GM19035 (cell line): ENCODE results near the gene EPAS1.

Experiments used
- ATAC-seq: cut with Tn5 transposase; IDR thresholded peaks from one replicate; pipeline ENCODE4 v1.9.1; 2021; ENCODE audit not compliant: unreplicated experiment

The EPAS1 gene

DNA sequence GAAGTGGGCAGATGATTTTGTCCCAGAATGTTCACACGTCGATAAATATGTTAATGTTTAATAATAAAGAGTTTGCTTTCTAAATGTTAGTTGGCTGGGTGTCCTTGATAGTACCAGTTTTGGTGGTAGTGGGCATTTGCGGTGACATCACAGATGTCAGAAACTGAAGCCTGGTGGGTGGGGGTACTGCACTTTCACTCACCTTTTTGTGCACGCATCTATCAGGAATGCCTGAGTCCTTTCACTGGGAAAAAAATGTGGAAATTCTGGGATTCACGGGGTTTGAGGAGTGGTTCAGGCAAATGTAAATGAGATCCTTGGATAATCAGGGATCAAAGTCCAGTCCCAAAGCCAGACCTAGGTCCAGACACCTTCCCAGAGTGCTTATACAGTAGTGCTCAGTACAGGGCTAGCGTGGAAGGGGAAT lies 3.2 kb downstream of the EPAS1 start:
- ATAC-seq = no peak

GRCh38 chr2:46302005-46302695 lies 4.9 kb downstream of the EPAS1 start:
- no peak for ATAC-seq

DNA sequence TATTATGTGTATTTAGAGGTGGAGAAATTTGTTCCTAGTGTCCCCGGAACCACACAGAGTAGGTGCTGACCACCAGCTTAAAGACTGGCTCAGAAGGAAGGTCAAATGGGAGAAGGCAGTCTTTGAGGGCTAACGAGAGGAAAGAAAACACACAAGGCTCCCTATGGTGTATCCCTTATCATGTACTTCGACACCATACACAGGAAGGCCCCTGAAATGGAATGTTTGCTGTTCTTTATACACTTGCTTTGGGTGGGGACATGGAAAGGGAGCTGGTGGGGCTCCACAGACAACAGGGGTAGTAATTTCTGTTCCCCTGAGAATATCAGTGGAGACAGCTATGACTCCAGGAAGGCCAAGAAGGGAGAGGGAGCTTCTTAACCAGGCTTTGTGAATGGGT lies 6.0 kb downstream of the EPAS1 start:
- no peak for ATAC-seq

- ATAC-seq = no peak
These were observed 6.6 kb downstream of the EPAS1 start for GRCh38 chr2:46303822-46304221.

DNA sequence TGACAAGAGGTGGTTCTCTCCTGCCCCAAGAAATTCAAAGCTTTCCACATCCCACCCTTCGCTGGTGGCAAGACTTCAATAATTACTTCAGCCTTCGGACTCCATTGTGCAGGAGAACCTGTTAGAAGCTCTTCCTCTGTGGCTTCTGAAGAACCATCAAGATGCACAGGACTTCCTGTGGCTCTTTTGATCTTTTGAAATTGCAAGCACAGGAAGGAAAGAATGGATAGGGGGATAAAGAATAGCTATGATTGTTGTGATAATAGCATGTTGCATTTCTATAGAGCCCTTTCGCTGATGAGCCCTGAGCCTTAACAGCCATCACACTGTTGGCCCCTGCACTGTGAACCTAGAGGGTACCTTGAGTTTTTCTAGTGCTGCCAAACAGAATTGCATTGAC lies 7.4 kb downstream of the EPAS1 start:
- no peak for ATAC-seq

DNA sequence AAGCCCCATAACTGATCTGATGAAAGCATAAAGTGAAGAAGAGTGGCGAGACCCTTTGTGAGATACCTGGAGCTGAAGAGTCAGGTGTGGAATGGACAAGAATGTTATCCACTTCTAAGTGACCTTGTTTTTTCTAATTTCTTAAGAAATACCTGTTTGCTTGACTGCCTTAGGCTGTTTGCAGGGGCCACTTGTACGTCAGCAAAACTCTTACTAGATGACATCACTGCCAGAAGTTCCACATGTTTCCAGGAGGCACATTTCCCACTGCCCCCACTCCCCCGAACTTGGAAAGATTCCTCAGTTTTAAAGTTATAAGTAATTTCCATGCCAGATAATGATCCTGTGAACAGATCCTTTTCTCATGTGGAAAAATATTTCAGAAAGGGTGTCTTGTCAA lies 8.0 kb downstream of the EPAS1 start:
- ATAC-seq = no peak

- ATAC-seq = no peak
These were observed 8.6 kb downstream of the EPAS1 start for GRCh38 chr2:46305767-46306166.

- no peak for ATAC-seq
These were observed 9.1 kb downstream of the EPAS1 start for GRCh38 chr2:46306330-46306751.

GRCh38 chr2:46306988-46307655 lies 9.9 kb downstream of the EPAS1 start:
- ATAC-seq = no peak

DNA sequence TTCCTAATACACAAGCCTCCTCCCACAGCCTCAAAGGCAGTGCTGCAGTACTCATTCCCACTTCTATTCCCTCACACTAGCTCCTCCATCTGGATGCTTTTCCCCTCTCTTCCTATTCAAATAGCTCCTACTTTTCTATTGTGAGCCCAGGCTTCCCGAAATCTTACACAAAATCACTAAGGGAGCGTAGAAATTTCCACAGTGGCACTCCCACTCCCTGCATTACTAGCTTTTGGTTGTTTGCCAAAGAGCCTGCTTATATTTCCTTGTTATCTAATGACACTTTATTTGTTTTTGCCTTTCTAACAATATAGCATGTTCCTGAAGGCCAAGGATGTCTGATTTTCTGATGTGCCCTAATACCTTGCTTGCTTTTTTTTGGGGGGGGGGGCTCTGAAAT lies 10.9 kb downstream of the EPAS1 start:
- no peak for ATAC-seq

GRCh38 chr2:46308629-46309028 lies 11.4 kb downstream of the EPAS1 start:
- ATAC-seq = no peak

DNA sequence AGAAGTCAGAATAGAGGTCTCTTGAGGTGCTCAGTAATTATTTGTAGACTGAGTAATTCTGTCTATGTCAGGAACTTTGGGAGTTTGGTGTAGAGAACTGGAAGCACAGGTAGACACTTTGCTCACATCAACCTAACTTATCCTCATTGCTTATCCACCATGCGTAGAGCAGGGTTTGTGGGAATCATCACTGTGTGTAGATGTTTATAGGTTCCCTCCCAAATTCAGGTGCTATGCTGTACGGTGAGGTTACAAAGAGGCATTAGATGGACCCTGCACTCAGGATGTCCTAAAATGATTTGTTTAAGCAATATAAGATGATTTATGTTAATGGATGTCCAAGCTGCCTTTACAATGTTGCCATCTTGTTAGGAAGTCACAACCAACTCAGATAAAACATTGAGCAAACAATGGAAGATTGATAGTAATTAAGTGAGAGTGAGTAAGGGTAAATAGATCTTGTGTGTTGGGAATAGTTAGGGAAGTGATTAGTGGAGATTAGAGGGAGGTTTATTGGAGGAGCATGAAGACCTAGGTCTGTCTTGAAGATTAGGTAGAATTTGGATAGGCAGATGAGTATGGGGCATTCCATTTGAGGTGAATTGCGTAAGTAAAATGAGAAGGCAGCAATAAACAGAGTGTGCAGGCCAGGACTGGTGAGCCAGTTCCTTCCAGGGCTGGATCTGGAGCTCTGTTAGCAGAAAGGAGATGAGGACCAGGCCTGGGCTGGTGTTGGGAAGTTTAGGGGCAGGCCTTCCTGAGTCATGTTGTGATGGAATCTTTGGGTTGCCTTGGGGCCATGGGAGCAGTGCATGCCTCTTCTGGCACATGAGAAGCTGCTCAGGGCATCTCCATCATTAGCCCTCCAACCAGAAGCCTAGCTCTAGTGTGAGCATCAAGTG lies 12.1 kb downstream of the EPAS1 start:
- ATAC-seq = no peak

- no peak for ATAC-seq
These were observed 13.2 kb downstream of the EPAS1 start for GRCh38 chr2:46310446-46310845.

DNA sequence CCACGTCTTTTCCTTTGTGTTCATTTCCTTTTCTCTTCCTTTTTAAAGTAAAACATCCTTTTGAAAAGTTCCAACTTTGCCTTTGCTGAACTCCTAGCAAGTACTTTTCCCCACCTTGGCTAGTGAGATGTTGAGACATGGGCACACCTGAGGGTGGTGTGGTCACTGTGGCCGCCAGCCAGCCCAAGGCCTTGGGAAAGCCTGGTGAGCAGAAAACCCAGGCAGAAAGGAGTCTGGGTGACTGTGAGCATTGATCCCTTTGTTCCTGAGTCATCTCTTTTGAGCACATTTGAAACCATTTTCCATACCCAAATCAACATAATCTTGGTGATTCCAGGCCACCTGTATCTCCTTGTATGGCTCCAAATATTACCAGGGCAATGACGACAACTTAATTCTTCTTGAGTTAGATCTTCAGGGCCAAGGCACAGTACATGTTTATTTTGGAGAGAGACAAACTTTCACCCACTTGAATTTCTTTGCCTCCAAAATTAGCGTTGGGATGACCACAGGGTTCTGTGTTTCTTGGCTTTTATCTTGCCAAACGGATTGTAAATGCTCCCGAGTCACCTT lies 14.5 kb downstream of the EPAS1 start:
- ATAC-seq = no peak

GRCh38 chr2:46313063-46313462 lies 15.9 kb downstream of the EPAS1 start:
- no peak for ATAC-seq

DNA sequence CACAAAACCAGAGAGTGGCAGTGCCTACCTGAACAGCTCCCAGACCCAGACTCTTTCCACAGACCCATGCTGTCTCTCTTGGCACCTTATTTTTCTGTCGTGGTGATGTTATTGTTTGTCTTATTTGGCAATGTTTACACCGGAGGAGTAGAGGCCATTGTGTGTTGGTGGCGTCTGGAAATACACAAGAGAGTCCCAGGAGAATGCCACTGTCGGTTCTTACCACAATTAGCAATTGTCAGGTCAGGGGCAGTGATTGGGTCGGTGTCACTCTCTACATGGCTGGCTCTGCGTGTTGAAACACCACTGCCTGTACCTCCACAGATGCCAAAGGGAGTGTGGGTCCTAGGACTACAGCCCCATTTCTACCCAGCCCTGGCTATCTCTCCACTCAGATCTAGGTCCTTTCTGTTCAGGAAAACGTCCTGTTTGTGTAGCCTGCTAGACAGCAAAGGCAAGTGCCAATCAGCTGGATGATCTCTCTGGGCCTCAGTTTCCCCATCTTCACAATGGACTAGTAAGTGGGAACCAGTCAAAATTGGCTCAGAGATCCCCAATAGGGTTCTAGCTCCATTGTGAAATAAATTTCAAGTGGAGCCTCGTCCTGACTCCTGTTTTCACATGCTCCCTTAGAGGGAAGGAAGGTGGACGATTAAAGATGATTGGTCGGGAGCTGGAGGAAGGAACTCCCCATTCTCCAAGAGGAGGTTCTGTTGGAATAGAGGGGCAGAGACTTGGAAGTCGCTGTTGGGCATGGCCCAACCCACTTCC lies 17.0 kb downstream of the EPAS1 start:
- ATAC-seq = no peak

DNA sequence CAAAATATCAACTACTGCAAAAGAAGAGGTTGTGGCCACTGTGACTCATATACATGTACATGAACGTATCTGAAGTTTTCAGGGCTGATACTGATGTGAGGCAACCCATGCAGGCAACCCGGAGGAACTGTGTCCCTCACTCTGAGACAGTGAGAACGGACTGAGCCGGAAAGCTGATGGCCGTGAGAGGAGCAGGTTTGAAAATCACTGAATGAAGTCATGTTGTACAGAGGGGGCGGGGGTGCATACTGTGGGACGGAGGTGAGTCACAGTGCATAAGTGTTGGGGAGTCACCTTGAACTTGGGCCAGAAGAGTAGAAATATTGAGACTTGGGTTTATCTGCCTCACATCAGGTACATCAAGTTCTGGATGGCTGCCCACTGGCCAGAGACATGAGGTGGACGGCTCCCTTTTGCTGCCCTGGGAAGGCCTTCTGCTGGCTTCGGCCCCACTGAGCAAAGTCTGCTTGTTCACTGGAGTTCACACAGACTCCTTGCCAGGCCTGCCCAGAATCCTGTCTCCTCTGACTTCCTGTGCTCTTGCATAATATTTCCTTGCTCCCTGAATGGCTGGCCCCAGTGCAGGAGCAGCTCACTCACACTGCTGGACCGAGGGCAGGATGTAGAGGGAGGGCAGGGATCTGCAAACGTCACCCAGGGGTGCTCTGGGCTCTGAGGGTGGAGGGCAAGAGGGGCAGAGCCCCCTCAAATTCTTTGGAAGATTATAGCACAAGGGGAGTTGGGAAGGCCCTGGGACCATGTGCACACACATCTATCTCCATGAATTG lies 18.1 kb downstream of the EPAS1 start:
- ATAC-seq = no peak

- no peak for ATAC-seq
These were observed 19.9 kb downstream of the EPAS1 start for GRCh38 chr2:46317094-46317486.

DNA sequence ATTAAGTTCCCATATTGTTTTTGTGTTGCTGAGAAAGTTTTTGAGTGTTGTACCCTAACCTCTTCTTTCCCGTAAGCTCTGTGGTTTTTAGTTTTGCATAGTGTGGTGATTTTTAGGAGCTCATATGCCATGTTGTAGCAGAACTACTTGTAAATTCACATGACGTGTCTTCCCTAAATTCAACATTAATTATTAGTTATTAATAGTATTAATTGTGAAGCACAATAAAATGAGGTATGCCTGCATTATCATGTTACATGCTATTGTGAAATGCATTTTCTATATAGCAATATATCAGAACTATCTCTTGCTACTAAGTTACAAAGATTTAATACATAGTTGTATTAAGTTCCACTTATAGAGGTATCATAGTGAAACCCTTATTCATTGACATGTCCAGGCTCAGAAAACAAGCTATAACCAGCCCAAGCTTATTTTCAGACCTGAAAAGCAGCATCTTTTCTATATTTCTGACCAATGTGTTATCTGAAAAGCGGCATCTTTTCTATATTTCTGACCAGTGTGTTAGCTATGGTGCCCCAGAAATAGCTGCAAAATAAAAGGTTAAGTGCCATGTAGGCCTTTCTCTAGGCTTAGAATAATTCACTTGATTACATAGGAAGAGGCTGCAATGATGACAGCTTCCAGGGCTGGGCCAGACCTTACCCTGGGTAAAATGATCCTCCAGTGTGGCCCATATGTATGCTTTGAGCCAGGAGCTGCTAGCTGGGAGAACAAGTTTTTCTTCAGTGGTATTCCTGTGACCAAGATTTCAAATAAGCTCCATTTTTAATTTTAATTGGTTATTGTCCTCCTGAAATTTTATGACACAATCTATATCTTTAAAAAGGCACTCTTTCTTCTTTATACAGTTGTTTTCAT lies 21.6 kb downstream of the EPAS1 start:
- no peak for ATAC-seq
